NCI-H524 (cell line): ENCODE measurements around the gene VSIG2.

Source experiments
- DNase-seq, 2 experiments: peaks; one replicate each; lab custom pipeline; 2025; lab: John Stamatoyannopoulos, UW

VSIG2 gene

DNA sequence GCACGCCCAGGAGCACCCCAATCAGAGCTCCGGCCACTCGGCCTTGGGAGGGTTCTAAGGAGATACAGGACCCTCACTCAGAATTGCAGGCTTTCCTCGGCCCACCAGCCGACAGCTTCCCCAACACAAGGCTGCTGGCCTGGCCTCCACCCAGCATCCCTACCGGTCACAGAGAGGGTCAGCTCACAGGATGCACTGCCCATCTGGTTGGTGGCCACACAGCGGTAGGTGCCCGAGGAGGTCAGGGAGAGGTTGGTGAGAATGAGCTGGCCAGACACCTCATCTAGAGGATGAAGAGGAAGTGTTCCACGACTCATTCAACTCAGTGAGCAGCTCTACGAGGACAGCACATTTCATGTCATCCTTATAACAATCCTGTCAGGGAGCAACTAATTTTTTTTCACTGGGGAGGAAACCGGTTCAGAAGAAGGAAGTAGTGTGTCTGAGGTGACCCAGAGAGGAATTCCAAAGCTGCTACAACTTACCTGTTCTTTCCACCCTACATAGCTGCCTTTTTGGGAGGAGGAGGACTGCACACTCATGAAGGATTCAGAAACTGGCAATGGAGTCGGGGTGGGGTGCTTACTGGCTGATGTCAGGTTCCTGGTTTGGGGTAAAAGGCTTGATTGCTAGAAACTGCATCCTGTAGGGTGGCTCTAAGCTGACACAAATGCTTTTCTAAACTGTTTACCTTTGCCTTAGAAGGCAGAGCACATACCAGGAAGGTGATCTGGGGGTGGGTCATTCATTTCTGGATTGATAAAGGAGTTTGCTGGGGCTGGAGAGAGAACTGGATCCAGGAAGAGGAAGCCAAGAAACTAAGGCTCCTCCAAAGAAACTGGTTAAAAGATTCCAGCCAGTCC lies 3.3 kb downstream of the VSIG2 start:
- DNase-seq: no peak

DNA sequence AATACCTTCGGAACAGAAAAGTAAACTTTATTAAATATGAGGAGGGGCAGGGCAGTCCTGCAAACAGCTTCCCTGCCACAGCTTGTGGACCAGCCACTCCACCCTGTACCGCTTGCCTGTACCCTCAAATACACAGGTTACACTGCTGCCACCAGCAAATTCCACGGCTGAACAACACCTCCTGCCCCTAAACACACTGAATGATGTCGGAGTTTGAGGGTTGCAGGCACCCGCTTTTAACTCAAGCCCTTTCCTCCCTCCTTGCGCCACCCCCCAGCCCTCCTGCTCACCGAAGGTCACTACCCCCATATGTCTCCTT lies 4.0 kb downstream of the VSIG2 start:
- no peak for DNase-seq

DNA sequence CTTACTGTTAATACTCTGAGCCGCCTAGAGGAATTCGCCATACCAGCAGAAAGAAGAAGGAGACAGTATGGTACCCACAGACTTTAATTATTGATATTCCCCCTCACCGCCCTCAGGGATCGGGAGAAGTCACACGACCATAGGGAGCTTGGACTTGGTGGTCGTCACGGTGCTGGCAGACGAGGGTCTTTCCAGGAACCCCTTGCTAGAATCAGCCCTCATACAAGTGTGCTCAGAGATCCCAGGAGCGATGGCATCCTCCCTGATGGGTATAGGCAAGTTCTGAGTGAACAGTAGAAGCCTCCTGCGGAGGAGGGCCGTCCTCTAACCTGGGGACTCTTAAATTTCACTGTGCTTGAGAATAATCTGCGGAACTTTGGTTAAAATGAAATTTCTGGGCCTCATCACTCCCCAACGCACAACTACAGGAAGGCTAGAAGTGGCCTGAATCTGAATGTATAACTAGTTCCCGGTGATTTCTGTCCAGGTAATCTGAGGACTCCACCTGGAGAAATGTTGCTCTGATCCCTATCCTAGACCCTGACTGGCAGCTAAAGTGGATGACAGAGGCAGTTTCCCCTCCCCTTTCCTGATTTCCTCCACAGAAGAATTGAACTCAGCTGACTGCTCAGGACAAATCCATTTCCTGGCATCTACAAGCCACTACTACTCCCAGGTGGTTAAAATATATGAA lies 4.5 kb downstream of the VSIG2 start:
- no peak for DNase-seq

DNA sequence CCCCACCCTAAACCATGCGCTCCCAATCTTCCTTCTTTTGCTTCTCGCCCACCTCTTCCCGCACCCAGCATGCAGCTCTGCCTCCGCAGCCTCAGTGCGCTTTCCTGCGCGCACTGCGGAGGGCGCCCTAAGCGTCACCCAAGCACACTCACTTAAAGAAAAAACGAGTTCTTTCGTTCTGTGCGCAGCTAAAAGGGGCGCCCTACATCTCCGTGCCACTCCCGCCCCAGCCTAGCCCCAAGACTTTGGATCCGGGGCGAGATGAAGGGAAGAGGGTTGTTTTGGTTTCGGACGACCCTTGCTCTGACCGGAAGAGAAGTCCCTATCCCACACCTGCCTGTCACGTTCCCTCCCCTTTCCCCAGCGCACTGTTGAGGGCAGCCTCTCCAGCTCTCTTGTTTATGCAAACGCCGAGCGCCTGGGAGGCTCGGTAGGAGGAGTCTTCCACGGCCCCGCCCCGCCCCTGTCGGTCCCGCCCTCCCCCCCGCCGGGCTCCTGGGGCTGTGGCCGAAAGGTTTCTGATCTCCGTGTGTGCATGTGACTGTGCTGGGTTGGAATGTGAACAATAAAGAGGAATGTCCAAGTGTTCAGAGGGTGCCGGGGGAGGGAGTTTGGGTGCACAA lies 5.3 kb downstream of the VSIG2 start:
- no peak for DNase-seq

DNA sequence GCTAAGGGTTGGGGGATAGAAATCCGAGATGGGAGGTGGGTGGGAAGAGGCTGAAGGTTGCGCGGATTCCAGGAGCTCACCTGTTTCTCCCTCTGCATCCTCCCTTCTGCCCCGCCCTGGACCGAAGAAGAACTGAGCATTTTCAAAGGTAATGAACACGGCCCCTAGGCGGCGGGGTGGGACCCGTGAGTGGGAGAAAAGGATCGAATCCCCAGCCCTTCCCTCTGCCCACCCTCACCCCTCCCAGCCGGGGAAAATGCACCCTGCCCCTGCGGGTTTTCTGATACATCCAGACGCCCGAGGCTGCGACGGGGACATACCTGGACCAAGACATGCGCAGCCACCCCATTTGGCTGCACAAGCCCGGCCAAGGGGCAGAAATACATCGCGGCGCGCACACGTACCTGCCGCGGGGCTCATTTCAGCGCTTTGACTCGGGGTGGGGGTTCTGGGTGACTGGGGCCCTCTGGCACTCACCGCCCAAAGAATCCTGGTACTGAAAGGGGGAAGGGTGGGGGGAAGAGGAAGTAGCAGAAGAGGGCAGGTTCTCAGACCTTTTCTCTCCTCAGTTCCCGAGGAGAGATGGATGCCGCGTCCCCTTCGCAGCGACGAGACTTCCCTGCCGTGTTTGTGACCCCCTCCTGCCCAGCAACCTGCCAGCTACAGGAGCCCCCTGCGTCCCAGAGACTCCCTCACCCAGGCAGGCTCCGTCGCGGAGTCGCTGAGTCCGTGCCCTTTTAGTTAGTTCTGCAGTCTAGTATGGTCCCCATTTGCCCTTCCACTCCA lies 6.0 kb downstream of the VSIG2 start:
- no peak for DNase-seq

DNA sequence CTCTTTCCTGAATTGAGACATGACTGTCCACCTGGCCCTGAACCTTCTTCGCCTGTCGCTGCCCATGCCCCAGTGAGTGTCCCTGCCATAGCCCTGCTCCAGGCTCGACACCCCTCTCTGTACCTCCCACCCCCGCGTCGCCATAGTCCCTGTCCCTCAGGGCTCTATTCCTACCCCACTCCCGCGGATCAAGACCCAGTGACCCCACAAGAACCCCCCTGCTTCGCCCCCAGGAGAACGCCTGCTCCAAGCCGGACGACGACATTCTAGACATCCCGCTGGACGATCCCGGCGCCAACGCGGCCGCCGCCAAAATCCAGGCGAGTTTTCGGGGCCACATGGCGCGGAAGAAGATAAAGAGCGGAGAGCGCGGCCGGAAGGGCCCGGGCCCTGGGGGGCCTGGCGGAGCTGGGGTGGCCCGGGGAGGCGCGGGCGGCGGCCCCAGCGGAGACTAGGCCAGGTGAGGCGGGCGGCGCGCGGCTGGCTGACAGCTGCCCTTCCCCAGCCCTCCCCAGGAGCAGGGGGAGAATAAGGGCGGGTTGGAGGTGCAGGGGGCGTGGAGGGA lies 6.7 kb downstream of the VSIG2 start:
- DNase-seq: no peak

DNA sequence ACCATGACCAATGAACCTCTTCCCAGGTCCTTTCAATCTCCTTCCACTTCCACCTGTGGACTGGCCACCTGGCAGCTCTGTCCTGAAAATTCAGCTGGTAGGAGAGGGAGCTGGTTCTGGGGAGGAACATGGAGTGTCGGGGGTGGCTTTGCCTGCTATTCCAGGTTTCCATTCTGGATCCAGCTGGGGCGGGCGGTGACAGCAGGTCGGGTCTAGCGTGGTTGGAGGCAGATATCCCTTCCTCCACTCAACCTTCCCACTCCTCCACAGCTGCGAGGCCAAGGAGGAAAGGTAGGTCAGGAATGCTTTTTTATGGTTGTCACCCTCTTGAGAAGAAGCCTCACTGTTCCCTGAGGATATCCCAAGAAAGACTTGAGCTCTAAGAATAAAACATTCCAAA lies 9.0 kb downstream of the VSIG2 start:
- DNase-seq: no peak

DNA sequence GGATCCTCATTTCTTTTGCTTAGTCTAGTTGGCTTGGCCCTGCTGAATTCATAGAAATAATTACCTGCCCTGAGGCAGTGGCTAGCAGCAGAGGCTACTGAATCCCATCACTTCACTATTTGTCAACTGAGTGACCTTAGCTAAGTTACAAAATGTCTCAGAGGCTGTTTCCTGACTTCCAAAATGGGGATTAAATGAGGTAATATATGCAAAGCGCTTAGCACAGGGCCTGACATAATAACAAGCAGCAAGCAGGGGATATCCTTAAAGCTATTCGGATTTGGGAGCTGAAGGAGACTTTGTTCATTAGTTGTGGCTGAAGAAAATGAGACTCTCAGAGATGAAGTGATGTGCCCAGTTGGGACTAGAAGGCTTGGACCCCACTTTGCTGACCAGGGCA lies 9.5 kb downstream of the VSIG2 start:
- no peak for DNase-seq

DNA sequence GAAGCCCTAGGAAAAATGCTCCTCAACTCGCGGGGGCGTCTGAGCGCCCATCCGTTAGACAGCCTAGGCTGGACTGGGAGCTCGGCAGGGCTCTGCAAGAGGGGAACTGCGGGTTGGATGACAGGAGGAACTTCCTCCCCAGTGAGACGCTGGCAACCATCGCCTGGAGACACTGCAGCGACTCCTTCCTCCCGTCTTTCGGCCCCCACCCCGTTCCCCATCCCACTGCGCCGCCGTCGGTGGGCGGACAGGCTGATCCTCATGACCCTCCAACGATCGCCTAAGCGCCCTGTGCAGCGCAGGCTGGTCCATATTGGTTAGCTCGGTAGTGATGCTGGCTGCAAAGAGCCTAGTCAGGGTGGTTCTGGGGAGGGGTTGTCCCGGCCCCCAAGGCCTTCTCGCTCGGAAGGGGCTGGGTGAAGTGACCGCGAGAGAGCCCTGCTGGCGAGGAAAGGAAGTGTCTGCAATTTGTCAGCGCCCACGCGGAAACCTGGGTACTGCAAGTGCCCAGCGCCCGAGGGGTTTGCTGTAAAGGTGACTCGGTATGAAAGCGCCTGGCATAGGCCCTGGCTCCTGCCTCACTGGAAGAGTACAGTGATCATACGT lies 11.7 kb downstream of the VSIG2 start:
- peak; percentile 38 to 62 for DNase-seq

DNA sequence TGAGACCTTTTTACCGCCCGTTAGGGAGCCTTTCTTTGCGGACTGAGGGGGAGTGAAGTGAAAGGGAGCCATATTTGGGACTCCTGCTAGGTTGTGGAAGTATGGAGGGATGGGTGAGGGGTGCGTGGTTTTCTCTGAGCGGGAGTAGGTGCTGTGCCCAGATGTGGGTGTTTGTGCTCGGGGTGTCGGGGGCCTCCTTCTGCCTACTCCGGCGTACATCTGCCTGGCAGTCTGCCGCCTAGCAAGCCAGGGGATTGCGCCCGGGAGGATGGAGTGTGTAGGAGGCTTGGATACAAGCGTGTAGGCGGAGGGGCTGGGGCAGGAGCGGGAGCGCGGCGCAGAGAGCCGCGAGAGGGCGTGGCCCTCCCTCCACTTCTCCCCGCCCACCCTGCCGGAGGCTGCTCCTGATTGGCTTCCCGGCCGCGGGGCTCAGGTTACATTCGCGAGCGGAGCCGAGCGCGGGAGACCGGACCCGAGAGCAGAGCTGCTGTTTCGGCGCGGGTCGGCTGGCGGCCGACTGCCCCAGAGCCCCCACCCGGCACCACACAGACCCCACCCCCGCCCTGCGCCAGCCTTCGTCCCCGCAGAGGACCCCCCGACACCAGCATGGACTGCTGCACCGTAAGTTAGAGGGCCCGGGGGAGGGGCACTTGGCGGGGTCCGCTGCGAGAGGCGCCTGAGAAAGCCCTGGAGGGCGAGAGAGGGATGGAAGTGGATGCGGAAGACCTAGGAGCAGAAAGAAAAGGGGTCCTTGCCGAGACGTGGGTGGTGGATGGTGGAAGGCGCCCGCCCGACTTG lies 12.4 kb downstream of the VSIG2 start, which contains the start of gene NRGN:
TSS of gene NRGN (plus strand) at position 464 of the 798 bp plus-strand sequence. CDS start at position 607, 143 bp downstream.
- peak; percentile 87 to 93 for DNase-seq

DNA sequence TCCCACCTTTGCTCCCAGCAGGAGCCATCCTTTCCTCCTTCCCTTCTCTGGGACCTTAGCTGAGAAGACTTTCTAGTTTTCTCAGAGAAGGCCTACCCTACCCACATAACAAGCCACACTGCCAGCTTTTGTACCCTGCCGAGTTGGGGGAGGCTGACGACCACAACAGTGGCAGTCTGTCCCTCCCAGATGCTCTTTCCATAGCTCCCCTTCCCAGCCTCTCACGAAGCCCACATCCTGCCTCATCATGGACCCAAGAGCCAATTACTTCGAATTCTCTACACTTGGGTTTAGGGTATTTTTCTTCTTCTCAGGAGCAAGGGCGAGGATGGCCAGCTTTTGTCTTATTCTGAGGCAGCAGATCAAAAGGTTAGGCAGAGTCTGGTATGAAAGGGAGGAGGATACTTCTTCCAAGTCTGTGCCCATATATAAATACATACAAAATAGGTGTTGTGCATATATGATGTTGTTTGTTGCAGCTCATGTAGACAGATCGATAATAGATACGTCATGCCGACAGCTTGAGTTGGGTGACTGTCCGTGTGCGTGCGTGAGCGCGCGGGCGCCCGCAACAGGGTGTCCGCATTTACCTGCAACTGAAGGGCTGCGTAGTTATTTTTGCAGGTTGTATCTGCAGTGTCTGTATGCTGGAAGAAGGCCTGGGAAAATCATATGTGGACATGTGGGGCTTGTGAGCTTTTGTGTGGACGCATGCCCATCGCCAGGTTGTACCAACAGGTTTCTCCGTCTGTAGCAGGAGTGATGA lies 13.2 kb downstream of the VSIG2 start:
- DNase-seq: peak in 1 of 2 experiments; percentile 39

DNA sequence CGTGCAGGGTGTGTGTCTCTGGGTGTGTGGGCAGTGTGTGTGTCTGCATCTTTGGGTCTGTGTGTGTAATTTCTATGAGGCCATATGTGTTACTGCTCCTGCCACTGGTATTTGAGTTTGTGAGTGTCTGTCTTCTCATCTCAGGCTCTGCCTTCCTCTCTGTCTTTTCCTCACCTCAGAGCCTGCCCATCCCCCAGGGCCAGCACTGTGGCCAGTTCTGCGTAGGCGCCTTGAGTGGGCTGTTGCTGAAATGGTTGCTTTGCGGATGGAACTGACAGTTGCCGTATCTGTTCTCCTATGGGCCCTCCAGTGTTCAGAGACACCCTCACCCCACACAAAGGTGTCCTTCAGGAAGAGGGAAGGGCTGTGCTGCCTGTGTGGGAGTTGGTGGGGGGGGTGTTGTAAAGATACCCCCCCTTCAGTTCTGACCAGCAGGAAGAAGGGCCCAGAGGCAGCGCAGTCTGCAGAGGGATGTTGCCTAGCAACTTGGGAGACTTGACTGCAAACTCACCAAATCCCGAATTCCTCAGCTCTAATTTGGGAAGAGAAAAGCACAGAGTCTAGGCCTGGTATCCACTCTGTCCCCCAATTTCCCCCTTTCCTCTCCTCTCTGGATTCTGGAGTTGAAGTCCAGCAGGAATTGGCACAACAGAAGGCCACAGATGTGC lies 14.3 kb downstream of the VSIG2 start:
- peak in 1 of 2 experiments; percentile 70 for DNase-seq

DNA sequence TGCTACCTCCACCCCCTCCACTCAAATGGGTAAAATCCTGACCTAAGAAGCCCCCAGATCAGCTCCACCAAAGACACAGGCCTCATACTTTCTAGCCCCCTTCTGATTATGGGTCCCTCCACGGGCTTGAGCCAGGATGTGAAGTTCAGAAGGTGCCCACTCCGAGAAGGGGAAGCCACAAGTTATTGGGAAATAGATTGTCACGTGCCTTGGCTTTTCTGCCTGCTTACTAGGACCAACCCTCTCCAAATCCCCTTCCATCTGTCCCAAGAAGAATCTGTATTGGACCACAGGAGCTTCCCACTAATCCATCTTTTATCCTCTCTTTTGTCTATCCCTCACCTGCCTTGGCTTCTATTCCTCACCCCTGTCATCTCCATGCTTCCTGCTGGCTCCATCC lies 15.3 kb downstream of the VSIG2 start:
- peak; percentile 29 to 73 for DNase-seq

DNA sequence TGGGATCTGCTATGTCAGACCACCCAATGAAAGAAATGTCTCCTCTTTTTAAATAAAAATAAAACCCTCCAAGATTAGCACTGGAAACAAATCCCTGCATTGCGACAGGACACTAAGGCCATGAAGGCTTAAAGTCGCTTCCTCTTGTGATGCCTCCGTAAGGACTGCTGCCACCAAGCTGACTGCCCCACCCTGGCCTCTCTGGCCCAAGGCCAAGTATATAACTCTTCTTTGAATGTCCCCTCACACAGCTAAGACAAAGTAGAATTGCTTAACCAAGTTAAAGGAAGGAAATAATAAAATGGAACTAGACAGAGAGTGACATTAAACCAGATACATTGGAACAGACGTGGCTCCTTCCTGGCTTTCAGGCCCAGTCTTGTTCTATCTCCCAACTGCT lies 19.8 kb downstream of the VSIG2 start:
- DNase-seq: no peak

DNA sequence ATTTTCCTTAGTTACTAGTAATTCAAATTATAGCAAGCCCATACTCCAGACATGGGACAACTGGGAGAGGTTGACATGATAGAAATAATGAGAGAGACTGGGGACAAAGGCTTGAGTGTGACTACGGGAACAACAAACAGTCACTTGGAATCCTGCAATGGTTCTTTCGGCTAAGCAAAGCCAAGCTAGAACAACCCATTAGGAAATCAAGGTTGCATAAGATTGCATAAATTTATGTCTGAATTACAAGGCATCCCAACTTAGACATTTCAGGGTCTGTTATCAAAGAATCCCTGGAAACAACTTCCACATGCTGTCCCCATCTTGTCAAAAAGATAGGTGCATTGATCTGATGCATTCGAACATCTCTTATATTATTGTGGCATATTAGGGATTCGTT lies 22.5 kb downstream of the VSIG2 start:
- no peak for DNase-seq

DNA sequence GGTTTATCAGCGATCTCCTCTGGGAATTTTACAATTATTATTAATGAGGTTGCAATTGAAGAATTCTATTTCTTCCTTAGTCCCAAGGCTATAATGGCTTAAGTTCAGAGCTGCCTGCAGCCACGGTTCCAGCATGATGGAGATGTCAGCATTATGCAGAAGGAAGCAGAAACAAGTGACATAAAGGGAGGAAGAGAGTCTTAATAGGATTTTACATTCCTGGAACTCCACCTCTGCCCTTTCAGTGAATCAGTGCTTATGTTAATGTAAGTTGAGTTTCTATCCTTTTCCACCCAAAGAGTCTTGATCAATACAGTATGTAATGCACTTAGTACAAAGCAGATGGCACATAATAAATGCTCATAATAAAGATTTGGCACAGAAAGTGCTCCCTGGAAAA lies 23.9 kb downstream of the VSIG2 start:
- DNase-seq: no peak

DNA sequence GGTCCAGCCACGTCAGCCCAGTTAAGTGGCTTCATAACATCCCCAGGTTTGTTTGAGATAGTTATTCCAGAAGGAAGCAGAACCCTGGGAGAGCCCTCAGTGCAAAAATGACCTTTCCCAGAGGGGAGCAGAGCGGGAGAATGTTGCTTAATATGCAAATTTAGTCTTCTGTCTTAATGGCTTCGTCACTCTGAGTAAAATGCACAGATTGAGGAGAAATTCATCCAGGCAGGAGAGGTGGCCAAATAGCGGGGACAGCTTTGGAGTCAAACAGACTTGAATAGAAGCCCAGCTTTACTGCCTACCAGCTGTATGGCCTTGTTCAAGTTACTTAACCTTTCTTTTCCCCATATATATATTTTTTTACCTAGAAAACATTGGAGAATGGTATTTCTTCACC lies 24.6 kb downstream of the VSIG2 start:
- no peak for DNase-seq

DNA sequence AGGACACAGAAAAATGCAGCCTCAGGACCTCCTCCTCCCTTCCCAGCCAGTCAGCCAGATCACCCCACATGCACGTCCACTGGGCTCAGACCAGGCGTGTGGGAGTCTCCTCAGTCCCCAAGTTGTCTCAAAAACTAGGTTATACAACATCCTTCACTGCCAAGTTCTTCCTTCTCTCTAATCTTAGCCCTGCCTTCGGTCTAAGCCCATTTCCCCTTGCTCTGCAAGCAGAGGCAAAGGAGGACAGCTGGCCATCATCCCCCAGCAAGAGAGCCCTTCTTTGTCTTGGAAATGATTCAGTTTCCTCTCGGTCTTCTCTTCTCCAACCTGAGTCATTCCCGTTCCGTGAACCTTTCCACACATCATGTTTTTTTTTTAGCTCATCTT lies 26.3 kb downstream of the VSIG2 start:
- DNase-seq: no peak

DNA sequence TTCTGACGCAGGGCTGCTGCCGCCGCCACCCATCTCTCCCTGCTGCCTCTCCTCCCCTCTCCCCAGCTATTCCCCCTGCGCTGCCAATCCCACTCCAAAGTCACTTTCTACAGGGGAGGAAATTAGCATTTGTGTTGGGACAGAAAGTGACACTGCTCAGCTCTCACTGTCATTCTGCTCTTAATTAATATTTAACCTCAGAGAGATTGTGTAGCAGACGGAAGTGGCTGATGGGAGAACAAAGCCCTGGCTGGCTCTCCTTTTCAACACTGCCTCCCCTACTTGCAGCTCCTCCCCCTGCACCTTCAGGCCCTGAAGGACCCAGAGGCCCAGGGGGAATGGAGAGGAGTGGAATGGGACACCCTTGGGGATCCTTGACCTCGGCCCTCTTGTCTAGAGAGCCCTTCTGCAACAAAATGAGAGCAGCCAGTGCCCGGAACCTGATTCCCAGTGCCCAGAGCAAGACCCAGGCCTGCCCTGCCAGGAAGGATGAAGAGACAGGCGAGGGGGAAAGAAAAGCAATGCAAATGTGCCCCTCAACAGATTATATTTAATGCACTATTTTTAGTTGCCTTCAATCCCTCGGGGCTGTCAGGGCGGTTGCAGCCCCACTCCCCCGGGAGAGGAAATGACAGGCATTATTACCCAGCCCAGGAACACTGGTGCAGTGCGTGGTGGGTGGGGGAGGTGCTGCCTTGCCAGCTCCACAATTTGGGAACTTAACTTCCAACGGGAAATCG lies 26.9 kb downstream of the VSIG2 start:
- DNase-seq: no peak
